SK-N-SH (cell line): ENCODE data around the gene FKRP. TPM values are rescaled to one million over a fixed set of nuclear protein-coding genes. Genes with fewer than 3 reads are reported as not detected.

ENCODE experiments used
- CTCF ChIA-PET: fragments of 300-600, 350-600 bp; formaldehyde crosslinking; extraction: SDS; loops from one replicate; lab custom pipeline; 2021; lab: Yijun Ruan, JAX
- POLR2A ChIA-PET: fragments of 350-600 bp; sonication (Branson Sonifier 250); formaldehyde crosslinking; extraction: SDS; loops from one replicate; lab custom pipeline; 2020; ENCODE audit warnings: antibody characterized with exemption, inconsistent platforms; lab: Yijun Ruan, JAX
- DNase-seq: peaks from one replicate; pipeline ENCODE4 v3.0.0; 2012
- H2AFZ ChIP-seq: fragments of 200-600 bp; sonication (generic); 2 replicates; pipeline ENCODE4 v1.8.1; 2016; ENCODE audit warnings: antibody characterized with exemption, mild to moderate bottlenecking, low read depth
- H3F3A ChIP-seq: fragments of 200-600 bp; sonication (generic); replicated peaks from 2 replicates; pipeline ENCODE3; 2016; ENCODE audit warnings: antibody characterized with exemption, mild to moderate bottlenecking; ENCODE audit not compliant: insufficient read depth
- H3K27ac ChIP-seq, 2 experiments: fragments of 200-500 bp in 1 of 2; fragments of 200-600 bp in 1 of 2; sonication (Bioruptor generic) in 1 of 2; sonication (generic), shearing (Covaris generic) in 1 of 2; 2 replicates each; pipeline versions ENCODE4 v1.5.1 to v1.6.1; 2014 to 2016; ENCODE audit warnings: low read depth in 2 of 2, inconsistent platforms in 1 of 2, low read length in 1 of 2, mild to moderate bottlenecking in 1 of 2, mixed read lengths in 1 of 2
- H3K27me3 ChIP-seq: fragments of 200-600 bp; sonication (generic), shearing (Covaris generic); 2 replicates; pipeline ENCODE4 v1.6.1; 2016; ENCODE audit warnings: mixed run types; ENCODE audit not compliant: insufficient read depth
- H3K36me3 ChIP-seq, 2 experiments: fragments of 200-500 bp in 1 of 2; fragments of 200-600 bp in 1 of 2; sonication (Bioruptor generic) in 1 of 2; sonication (generic) in 1 of 2; replicated peaks in 1 of 2; 2 replicates each; pipeline versions ENCODE3 to v1.5.1; 2014 to 2016; ENCODE audit warnings: low read length in 1 of 2, mild to moderate bottlenecking in 1 of 2; ENCODE audit not compliant: insufficient read depth in 2 of 2, control insufficient read depth in 1 of 2
- H3K4me1 ChIP-seq, 2 experiments: fragments of 200-500 bp in 1 of 2; fragments of 200-600 bp in 1 of 2; sonication (Bioruptor generic) in 1 of 2; sonication (generic), shearing (Covaris generic) in 1 of 2; 2 replicates each; pipeline versions ENCODE4 v1.5.1 to v1.6.1; 2014 to 2016; ENCODE audit warnings: low read depth in 1 of 2, low read length in 1 of 2, mixed run types in 1 of 2; ENCODE audit not compliant: insufficient read depth in 2 of 2, control insufficient read depth in 1 of 2
- H3K4me2 ChIP-seq: fragments of 200-600 bp; sonication (generic), shearing (Covaris generic); 2 replicates; pipeline ENCODE4 v1.6.1; 2017; ENCODE audit warnings: mixed run types
- H3K4me3 ChIP-seq, 2 experiments: fragments of 200-500 bp in 1 of 2; fragments of 200-600 bp in 1 of 2; sonication (Bioruptor generic) in 1 of 2; sonication (generic), shearing (Covaris generic) in 1 of 2; 2 replicates each; pipeline versions ENCODE4 v1.5.1 to v1.8.1; 2014 to 2016; ENCODE audit warnings: low read depth in 2 of 2, inconsistent platforms in 1 of 2, low read length in 1 of 2, mild to moderate bottlenecking in 1 of 2, mixed read lengths in 1 of 2, moderate library complexity in 1 of 2
- H3K79me2 ChIP-seq: fragments of 200-600 bp; sonication (generic); 2 replicates; pipeline ENCODE4 v1.8.1; 2017; ENCODE audit warnings: mild to moderate bottlenecking; ENCODE audit not compliant: insufficient read depth
- H3K9ac ChIP-seq: fragments of 200-600 bp; sonication (generic); 2 replicates; pipeline ENCODE4 v1.6.1; 2017; ENCODE audit warnings: mixed run types
- H3K9me2 ChIP-seq: fragments of 200-600 bp; sonication (generic); 2 replicates; pipeline ENCODE4 v1.6.1; 2017; ENCODE audit warnings: mixed run types
- H3K9me3 ChIP-seq: fragments of 200-600 bp; sonication (generic); 2 replicates; pipeline ENCODE4 v1.6.1; 2017; ENCODE audit warnings: mixed run types, mild to moderate bottlenecking, moderate library complexity
- H4K20me1 ChIP-seq: fragments of 200-600 bp; sonication (generic); 2 replicates; pipeline ENCODE4 v1.6.1; 2017; ENCODE audit warnings: mild to moderate bottlenecking, mixed run types; ENCODE audit not compliant: insufficient read depth
- ELF1 ChIP-seq: IDR thresholded peaks from 2 replicates; pipeline ENCODE4 v1.4.0; 2012
- FOSL2 ChIP-seq: IDR thresholded peaks from 2 replicates; pipeline ENCODE4 v1.4.0; 2012; ENCODE audit warnings: low read depth, mild to moderate bottlenecking, moderate library complexity, borderline replicate concordance
- FOXM1 ChIP-seq: IDR thresholded peaks from 2 replicates; pipeline ENCODE4 v1.4.0; 2012; ENCODE audit warnings: low read depth, mild to moderate bottlenecking
- GABPA ChIP-seq: IDR thresholded peaks from 2 replicates; pipeline ENCODE4 v1.4.0; 2012; ENCODE audit warnings: low read depth, mild to moderate bottlenecking
- GATA2 ChIP-seq: sonication (generic); formaldehyde crosslinking; IDR thresholded peaks from 2 replicates; pipeline ENCODE4 v1.5.0; 2020; ENCODE audit warnings: mild to moderate bottlenecking, missing genetic modification reagents
- MAX ChIP-seq: IDR thresholded peaks from 2 replicates; pipeline ENCODE4 v1.4.0; 2012; ENCODE audit warnings: low read depth
- MEF2A ChIP-seq: IDR thresholded peaks from 2 replicates; pipeline ENCODE4 v1.4.0; 2012; ENCODE audit warnings: low read depth, borderline replicate concordance
- MXI1 ChIP-seq: IDR thresholded peaks from 2 replicates; pipeline ENCODE4 v1.6.1; 2012; ENCODE audit warnings: mild to moderate bottlenecking, low read depth, low read length, improper control_type of control experiment
- NRF1 ChIP-seq: IDR thresholded peaks from 2 replicates; pipeline ENCODE4 v1.6.1; 2012; ENCODE audit warnings: low read depth, mild to moderate bottlenecking, low read length
- POLR2AphosphoS5 ChIP-seq: IDR thresholded peaks from 2 replicates; pipeline ENCODE4 v1.6.1; 2012; ENCODE audit warnings: low read depth, low read length
- RCOR1 ChIP-seq: fragments of 150-350 bp; IDR thresholded peaks from 2 replicates; pipeline ENCODE4 v1.6.1; 2017; ENCODE audit warnings: antibody characterized with exemption, low read length
- RXRA ChIP-seq: IDR thresholded peaks from 2 replicates; pipeline ENCODE4 v1.4.0; 2012; ENCODE audit warnings: low read depth, mild to moderate bottlenecking, borderline replicate concordance
- SIN3A ChIP-seq: IDR thresholded peaks from 2 replicates; pipeline ENCODE4 v1.6.1; 2012; ENCODE audit warnings: low read depth, mild to moderate bottlenecking, low read length, moderate library complexity, borderline replicate concordance
- TAF1 ChIP-seq: IDR thresholded peaks from 2 replicates; pipeline ENCODE4 v1.6.1; 2012; ENCODE audit warnings: low read depth, mild to moderate bottlenecking, low read length, moderate library complexity, borderline replicate concordance
- TCF12 ChIP-seq: IDR thresholded peaks from 2 replicates; pipeline ENCODE4 v1.4.0; 2012
- TEAD4 ChIP-seq: IDR thresholded peaks from 2 replicates; pipeline ENCODE4 v1.4.0; 2012; ENCODE audit warnings: mild to moderate bottlenecking, borderline replicate concordance; ENCODE audit not compliant: insufficient read depth
- USF1 ChIP-seq: IDR thresholded peaks from 2 replicates; pipeline ENCODE4 v1.4.0; 2012; ENCODE audit warnings: low read depth, borderline replicate concordance
- YY1 ChIP-seq: IDR thresholded peaks from 2 replicates; pipeline ENCODE4 v1.4.0; 2012; ENCODE audit warnings: low read depth, mild to moderate bottlenecking
- ZBTB33 ChIP-seq: IDR thresholded peaks from 2 replicates; pipeline ENCODE4 v1.4.0; 2012; ENCODE audit warnings: low read depth, borderline replicate concordance
- WGBS: methylation state at CpG from one replicate; pipeline ENCODE4 v1.1.6; 2017; ENCODE audit warnings: low lambda C conversion rate; 5-methylcytosine and 5-hydroxymethylcytosine counted together
- polyA plus RNA-seq, 3 experiments: library from polyadenylated mRNA; depleted of rRNA; stranded (reverse); fragments of >200 nt; gene quantifications; 2 replicates each; pipeline ENCODE4 v1.2.3, GENCODE V29; 2012
- TF ChIP-seq, protein P1 (sequence below): IDR thresholded peaks from 2 replicates; pipeline ENCODE4 v1.6.1; 2012; ENCODE audit warnings: mild to moderate bottlenecking, low read depth, low read length, moderate library complexity

FKRP gene
- polyA plus RNA-seq, 1 of the 3 experiments (the other 2 are of a cell fraction) = 37.3 TPM

DNA sequence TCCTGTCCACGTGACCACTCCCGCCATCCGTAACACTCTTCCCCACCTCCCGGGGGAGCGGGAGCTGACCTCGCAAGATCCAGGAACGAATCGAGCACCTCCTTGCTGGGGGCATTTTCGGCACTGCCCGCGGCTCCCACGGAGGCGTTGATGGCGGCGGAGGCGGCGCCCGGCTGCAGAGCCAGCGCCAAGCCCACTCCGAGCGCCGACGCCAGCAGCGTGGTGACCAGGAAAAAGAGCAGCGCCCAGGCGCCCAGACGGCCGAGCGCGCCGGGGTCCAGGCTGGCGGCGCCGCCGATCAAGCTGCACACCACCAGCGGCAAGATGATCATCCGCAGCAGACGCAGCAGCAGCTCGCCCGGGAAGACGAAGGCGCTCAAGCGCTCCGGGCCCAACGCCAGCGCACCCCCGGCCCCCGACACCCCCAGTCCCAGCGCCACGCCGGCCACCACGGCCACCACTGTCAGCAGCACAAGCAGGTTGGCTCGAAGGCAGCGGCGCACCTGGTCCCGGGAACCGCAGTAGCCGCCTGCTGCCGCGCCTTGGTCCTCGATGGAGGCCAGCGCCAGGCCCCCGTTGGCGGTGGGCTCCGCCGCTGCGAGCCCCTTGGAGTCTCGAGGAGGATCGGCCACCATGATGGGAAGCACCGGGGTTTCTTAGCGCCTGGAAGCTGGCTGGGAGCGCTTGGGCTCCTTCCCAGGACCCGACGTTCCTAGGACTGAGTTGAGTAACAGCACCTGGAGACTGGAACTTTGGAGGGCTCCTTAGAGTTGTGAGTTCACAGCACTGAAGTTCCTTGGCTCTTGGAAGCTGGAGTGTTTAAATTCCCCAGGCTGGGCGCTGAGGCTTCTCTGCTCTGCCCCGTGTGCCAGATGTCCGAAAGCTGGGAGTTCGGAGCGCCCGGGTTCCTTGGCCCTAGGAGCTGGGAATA lies 41.7 kb downstream of the FKRP start (continued):
- TF ChIP-seq USF1 (peak; percentile 89), ZBTB33 (no peak), FOSL2 (no peak)
- TF ChIP-seq, protein P1, sequence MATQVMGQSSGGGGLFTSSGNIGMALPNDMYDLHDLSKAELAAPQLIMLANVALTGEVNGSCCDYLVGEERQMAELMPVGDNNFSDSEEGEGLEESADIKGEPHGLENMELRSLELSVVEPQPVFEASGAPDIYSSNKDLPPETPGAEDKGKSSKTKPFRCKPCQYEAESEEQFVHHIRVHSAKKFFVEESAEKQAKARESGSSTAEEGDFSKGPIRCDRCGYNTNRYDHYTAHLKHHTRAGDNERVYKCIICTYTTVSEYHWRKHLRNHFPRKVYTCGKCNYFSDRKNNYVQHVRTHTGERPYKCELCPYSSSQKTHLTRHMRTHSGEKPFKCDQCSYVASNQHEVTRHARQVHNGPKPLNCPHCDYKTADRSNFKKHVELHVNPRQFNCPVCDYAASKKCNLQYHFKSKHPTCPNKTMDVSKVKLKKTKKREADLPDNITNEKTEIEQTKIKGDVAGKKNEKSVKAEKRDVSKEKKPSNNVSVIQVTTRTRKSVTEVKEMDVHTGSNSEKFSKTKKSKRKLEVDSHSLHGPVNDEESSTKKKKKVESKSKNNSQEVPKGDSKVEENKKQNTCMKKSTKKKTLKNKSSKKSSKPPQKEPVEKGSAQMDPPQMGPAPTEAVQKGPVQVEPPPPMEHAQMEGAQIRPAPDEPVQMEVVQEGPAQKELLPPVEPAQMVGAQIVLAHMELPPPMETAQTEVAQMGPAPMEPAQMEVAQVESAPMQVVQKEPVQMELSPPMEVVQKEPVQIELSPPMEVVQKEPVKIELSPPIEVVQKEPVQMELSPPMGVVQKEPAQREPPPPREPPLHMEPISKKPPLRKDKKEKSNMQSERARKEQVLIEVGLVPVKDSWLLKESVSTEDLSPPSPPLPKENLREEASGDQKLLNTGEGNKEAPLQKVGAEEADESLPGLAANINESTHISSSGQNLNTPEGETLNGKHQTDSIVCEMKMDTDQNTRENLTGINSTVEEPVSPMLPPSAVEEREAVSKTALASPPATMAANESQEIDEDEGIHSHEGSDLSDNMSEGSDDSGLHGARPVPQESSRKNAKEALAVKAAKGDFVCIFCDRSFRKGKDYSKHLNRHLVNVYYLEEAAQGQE = no peak

DNA sequence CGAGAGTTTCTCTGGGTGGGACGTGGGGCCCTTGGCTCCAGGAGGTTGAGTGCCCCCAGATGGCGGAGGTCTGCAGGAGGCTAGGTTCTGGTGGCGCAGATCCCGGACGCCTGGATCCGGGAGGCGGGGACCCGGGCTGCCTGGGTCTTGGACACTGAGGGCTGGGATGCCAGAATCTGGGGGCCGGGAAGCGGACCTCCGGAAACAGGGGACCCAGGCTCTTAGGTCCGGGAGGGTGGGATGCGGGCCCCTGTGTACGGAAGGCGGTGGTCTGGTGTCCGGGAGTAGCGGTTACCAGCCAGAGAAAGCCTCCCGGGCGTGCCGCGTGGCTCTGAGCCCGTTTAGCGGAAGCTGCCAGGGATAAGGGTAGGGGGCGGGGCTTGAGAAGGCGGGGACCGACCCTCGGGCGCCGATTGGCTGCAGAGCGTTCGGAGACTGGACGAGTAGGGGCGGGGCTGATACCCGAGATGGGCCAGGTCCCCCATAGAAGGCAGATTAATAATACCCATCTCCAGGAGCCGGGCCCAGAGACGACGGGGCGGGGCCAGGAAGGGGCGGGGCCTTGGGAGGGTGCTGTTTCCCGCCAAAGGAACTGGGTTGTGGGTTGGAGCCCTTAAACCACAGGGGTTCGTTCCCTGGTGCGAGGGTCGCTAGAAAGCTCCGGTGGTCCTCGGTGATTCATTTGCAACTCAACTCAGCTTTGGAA lies 42.6 kb downstream of the FKRP start, which contains the start of gene SLC1A5:
Gene SLC1A5, minus strand, starts transcription at position 333 of the 706 bp plus-strand sequence. CDS start 629 bp downstream, outside the sequence.
- CTCF ChIA-PET = interaction anchor here (1.0 to 2.3 kb wide), 7 partner anchors 23 to 52 kb away, joined by 3 to 16 read pairs (median 4); no protein-coding TSS in a partner anchor
- H3K9me2 ChIP-seq = no peaks in the 10 kb centered on the region
- no peaks in the 10 kb centered on the region for H3K9me3 ChIP-seq
- peaks cover 0 to 9% of the 10 kb centered on the region in 2 experiments for H3K36me3 ChIP-seq
- H3F3A ChIP-seq = peaks cover 34% of the 10 kb centered on the region
- H3K27ac ChIP-seq = peak within 1 kb of the TSS; percentile 87 to 92
- H3K79me2 ChIP-seq = peaks cover 50% of the 10 kb centered on the region
- peak within 1 kb of the TSS; percentile 98 for H3K4me2 ChIP-seq
- H3K4me1 ChIP-seq = peaks cover 16 to 36% of the 10 kb centered on the region in 2 experiments; a peak in 3 of 4 replicates
- peak; percentile 97 for DNase-seq
- no peak within 1 kb of the TSS for H2AFZ ChIP-seq
- POLR2A ChIA-PET = interaction anchor here (0.6 to 1.5 kb wide), 4 partner anchors 39 to 168 kb away, joined by 3 to 6 read pairs (median 4); no protein-coding TSS in a partner anchor
- H3K4me3 ChIP-seq = peak within 1 kb of the TSS; percentile 62 to 95
- H4K20me1 ChIP-seq = peaks cover 9% of the 10 kb centered on the region; the same call in 1 of the 2 replicates
- no peaks in the 10 kb centered on the region for H3K27me3 ChIP-seq
- WGBS = 4% methylated on average over 20 of the region's 46 CpGs
- peak within 1 kb of the TSS; percentile 91 for H3K9ac ChIP-seq
- TF ChIP-seq SIN3A (peak; percentile 98), YY1 (no peak), GABPA (peak; percentile 36), TEAD4 (no peak), RXRA (no peak), TAF1 (peak; percentile 100), RCOR1 (peak; percentile 21; the same call in 1 of the 2 replicates), MEF2A (no peak), ELF1 (peak; percentile 84), TCF12 (peak; percentile 31; the same call in 1 of the 2 replicates), NRF1 (no peak), MAX (peak; percentile 98), FOXM1 (no peak), GATA2 (no peak), POLR2AphosphoS5 (peak; percentile 100), MXI1 (peak; percentile 97)
